HepG2 (cell line): ENCODE data around the gene COL18A1. TPM values are rescaled to one million over a fixed set of nuclear protein-coding genes. Genes with fewer than 3 reads are reported as not detected.
A peak's percentile ranks its signal among the peaks of the same experiment; 100 is the strongest.

Experiments
- CHCHD3 ChIP-seq: sonication (generic); formaldehyde crosslinking; IDR thresholded peaks from 2 replicates; pipeline ENCODE4 v1.8.0; 2022; ENCODE audit warnings: mild to moderate bottlenecking, missing genetic modification reagents, moderate library complexity
- ELF1 ChIP-seq: sonication (generic); formaldehyde crosslinking; IDR thresholded peaks from 2 replicates; pipeline ENCODE4 v1.4.0; 2020; ENCODE audit warnings: missing genetic modification reagents
- IKZF5 ChIP-seq: IDR thresholded peaks from 2 replicates; pipeline ENCODE4 v1.6.1; 2018; ENCODE audit warnings: missing genetic modification reagents, mild to moderate bottlenecking, missing compliant biosample characterization
- JUNB ChIP-seq: sonication (generic); formaldehyde crosslinking; IDR thresholded peaks from 2 replicates; pipeline ENCODE4 v1.8.0; 2022; ENCODE audit warnings: missing genetic modification reagents, mild to moderate bottlenecking, borderline replicate concordance
- KLF15 ChIP-seq: sonication (generic); formaldehyde crosslinking; IDR thresholded peaks from 2 replicates; pipeline ENCODE4 v1.8.1; 2023; ENCODE audit warnings: borderline replicate concordance, mild to moderate bottlenecking, inconsistent platforms, missing genetic modification reagents, mixed read lengths
- PRDM10 ChIP-seq: sonication (generic); formaldehyde crosslinking; IDR thresholded peaks from 2 replicates; pipeline ENCODE4 v1.4.0; 2020; ENCODE audit warnings: low read depth, missing genetic modification reagents
- PRMT3 ChIP-seq: sonication (generic); formaldehyde crosslinking; IDR thresholded peaks from 2 replicates; pipeline ENCODE4 v1.8.1; 2022; ENCODE audit warnings: low read depth, mild to moderate bottlenecking, moderate library complexity, missing genetic modification reagents, borderline replicate concordance
- SMARCE1 ChIP-seq: fragments of 450-650 bp; IDR thresholded peaks from 2 replicates; pipeline ENCODE4 v1.6.1; 2017; ENCODE audit warnings: borderline replicate concordance
- TAF15 ChIP-seq: fragments of 200-400 bp; formaldehyde crosslinking; IDR thresholded peaks from one replicate; pipeline ENCODE4 v1.6.1; 2018; ENCODE audit warnings: mild to moderate bottlenecking, low read depth, low read length; ENCODE audit not compliant: poor library complexity, severe bottlenecking
- THRA ChIP-seq: sonication (generic); formaldehyde crosslinking; IDR thresholded peaks from 2 replicates; pipeline ENCODE4 v1.4.0; 2020; ENCODE audit warnings: missing genetic modification reagents, borderline replicate concordance
- XRCC5 ChIP-seq: fragments of 200-400 bp; formaldehyde crosslinking; optimal IDR thresholded peaks from 2 replicates; pipeline ENCODE3; 2017; ENCODE audit warnings: mild to moderate bottlenecking, low read length
- ZBTB34 ChIP-seq: sonication (generic); formaldehyde crosslinking; IDR thresholded peaks from 2 replicates; pipeline ENCODE4 v1.8.0; 2022; ENCODE audit warnings: mild to moderate bottlenecking, missing genetic modification reagents
- ZBTB7B ChIP-seq: sonication (generic); formaldehyde crosslinking; IDR thresholded peaks from 2 replicates; pipeline ENCODE4 v1.4.0; 2020; ENCODE audit warnings: missing genetic modification reagents
- ZNF138 ChIP-seq: sonication (generic); formaldehyde crosslinking; IDR thresholded peaks from 2 replicates; pipeline ENCODE4 v1.5.0; 2020; ENCODE audit warnings: mild to moderate bottlenecking, low read depth, missing genetic modification reagents
- ZNF329 ChIP-seq: sonication (generic); formaldehyde crosslinking; IDR thresholded peaks from 2 replicates; pipeline ENCODE4 v1.9.0; 2021; ENCODE audit warnings: low read depth, mild to moderate bottlenecking, missing genetic modification reagents
- ZNF350 ChIP-seq: sonication (generic); formaldehyde crosslinking; IDR thresholded peaks from 2 replicates; pipeline ENCODE4 v1.4.0; 2020; ENCODE audit warnings: mild to moderate bottlenecking, low read depth, missing genetic modification reagents, borderline replicate concordance
- ZNF597 ChIP-seq: sonication (generic); formaldehyde crosslinking; IDR thresholded peaks from 2 replicates; pipeline ENCODE4 v1.5.0; 2020; ENCODE audit warnings: missing genetic modification reagents
- ZNF7 ChIP-seq: IDR thresholded peaks from 2 replicates; pipeline ENCODE4 v1.6.1; 2016; ENCODE audit warnings: missing biosample characterization, missing genetic modification reagents
- ZNF841 ChIP-seq: sonication (generic); formaldehyde crosslinking; IDR thresholded peaks from 2 replicates; pipeline ENCODE4 v1.8.1; 2023; ENCODE audit warnings: missing genetic modification reagents, borderline replicate concordance
- ZNF878 ChIP-seq: sonication (generic); formaldehyde crosslinking; IDR thresholded peaks from 2 replicates; pipeline ENCODE4 v1.8.1; 2023; ENCODE audit warnings: mild to moderate bottlenecking, missing genetic modification reagents, moderate library complexity
- polyA plus RNA-seq, 8 experiments: library from polyadenylated mRNA; depleted of rRNA in 3 of 8; stranded (reverse) in 7 of 8; unstranded in 1 of 8; fragments of >200 nt; fragmentation: Illumina TruSeq in 4 of 8; extraction: Trizol in 4 of 8; gene quantifications; 2 replicates each; pipeline versions ENCODE4 v1.2.1 to v1.2.3, GENCODE V29; 2011 to 2016; ENCODE audit warnings: low read depth in 4 of 8, missing spikeins in 1 of 8, mixed read lengths in 1 of 8; ENCODE audit not compliant: insufficient read depth in 1 of 8
- total RNA-seq, 5 experiments: library from RNA; depleted of rRNA; stranded (reverse); fragments of >200 nt; fragmentation: Illumina TruSeq; extraction: Trizol; gene quantifications; 2 replicates each; pipeline ENCODE4 v1.2.3, GENCODE V29; 2016; ENCODE audit warnings: low read depth in 1 of 5

COL18A1 gene
- total and polyA plus RNA-seq, 2 of the 13 experiments (the other 11 are each of a cell fraction or from before 2014, with no cell fraction given), result 79.0 to 102 TPM

DNA sequence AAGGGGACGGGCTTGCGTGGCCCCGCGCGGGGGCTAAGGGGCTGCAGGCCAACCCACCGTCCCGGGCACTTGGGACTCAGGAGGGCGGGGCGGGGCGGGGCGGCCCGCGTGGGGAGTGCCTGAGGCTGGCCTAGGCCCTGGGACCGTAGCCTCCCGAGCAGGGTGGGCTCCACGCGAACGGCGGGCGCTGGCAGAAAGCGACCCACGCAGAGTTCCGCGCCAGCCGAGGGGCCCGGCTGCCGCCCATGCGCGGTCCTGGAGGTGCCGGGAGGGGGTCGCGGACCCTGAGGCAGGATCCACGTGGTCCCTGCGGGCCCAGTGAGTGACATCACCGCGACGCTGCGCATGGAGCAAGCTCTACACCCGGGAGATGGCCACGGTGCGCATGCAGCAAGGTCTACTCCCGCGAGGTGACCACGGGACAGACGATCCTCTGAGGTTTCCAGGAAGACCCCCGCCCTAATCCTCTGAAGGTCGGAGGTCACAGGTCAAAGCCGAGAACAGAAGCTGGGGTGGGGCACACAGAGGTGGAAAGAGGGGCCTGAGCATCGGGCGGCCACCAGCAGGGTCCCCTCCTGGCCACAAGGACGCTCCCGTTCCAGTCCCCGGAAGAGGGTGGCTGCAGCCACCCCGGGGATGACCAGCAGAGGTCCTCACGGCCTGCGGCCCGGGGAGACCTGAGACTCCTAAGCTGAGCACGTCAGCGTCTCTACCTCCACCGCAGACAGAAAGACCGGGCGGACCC lies 150.8 kb downstream of the COL18A1 start (continued):
- TF ChIP-seq PRDM10, result 0 out of 2 replicates have a peak, but pooled peaks have one; percentile 53
- TF ChIP-seq ZNF841 (CRISPR knock-in tag), result no peak
- TF ChIP-seq ZBTB7B (CRISPR knock-in tag), result peak; percentile 98
- peak; percentile 40; the same call in 1 of the 2 replicates for TF ChIP-seq THRA (CRISPR knock-in tag)
- no peak for TF ChIP-seq ZBTB34
- TF ChIP-seq CHCHD3 (CRISPR knock-in tag), result 0 out of 2 replicates have a peak, but pooled peaks have one; percentile 55
- no peak for TF ChIP-seq ZNF329 (CRISPR knock-in tag)
- no peak for TF ChIP-seq ZNF597 (CRISPR knock-in tag)
- no peak for TF ChIP-seq TAF15
- TF ChIP-seq JUNB (CRISPR knock-in tag), result no peak
- TF ChIP-seq ZNF878 (CRISPR knock-in tag), result no peak
- no peak for TF ChIP-seq ZNF138
- peak; percentile 95 for TF ChIP-seq XRCC5
- no peak for TF ChIP-seq SMARCE1
- no peak for TF ChIP-seq ZNF7 (CRISPR knock-in tag)
- TF ChIP-seq ZNF350 (CRISPR knock-in tag), result peak; percentile 59; the same call in 1 of the 2 replicates
- TF ChIP-seq IKZF5 (CRISPR knock-in tag), result peak; percentile 74; the same call in 1 of the 2 replicates
- peak; percentile 90 for TF ChIP-seq ELF1 (CRISPR knock-in tag)
- TF ChIP-seq PRMT3 (CRISPR knock-in tag), result no peak
- no peak for TF ChIP-seq KLF15
